T1000 (cell line): ENCODE measurements around the gene CFAP61.
"Not testable (repeated sequence)": the region's sequence is repeated elsewhere in the genome, so short reads cannot be mapped to it uniquely, and the experiment has no call there.

Experiments
- DNase-seq: peaks from one replicate; lab custom pipeline; 2025; ENCODE audit warnings: mixed read lengths; lab: John Stamatoyannopoulos, UW

Gene CFAP61

GRCh38 chr20:20231528-20232298, 179.4 kb downstream of the CFAP61 start:
- no peak for DNase-seq

GRCh38 chr20:20233041-20233514, 180.7 kb downstream of the CFAP61 start:
- no peak for DNase-seq

GRCh38 chr20:20235681-20236080, 183.3 kb downstream of the CFAP61 start:
- no peak for DNase-seq

GRCh38 chr20:20237093-20237959, 185.0 kb downstream of the CFAP61 start:
- DNase-seq: no peak

- DNase-seq: no peak
These were observed 189.6 kb downstream of the CFAP61 start for GRCh38 chr20:20241976-20242375.

GRCh38 chr20:20244384-20244783, 192.1 kb downstream of the CFAP61 start:
- DNase-seq: not testable (repeated sequence)

GRCh38 chr20:20246996-20247633, 194.8 kb downstream of the CFAP61 start:
- DNase-seq: no peak

- DNase-seq: no peak
These were observed 196.4 kb downstream of the CFAP61 start for GRCh38 chr20:20248620-20249200.

- no peak for DNase-seq
These were observed 199.0 kb downstream of the CFAP61 start for GRCh38 chr20:20251317-20251716.

GRCh38 chr20:20251836-20252235, 199.5 kb downstream of the CFAP61 start:
- no peak for DNase-seq

GRCh38 chr20:20253039-20253743, 200.9 kb downstream of the CFAP61 start:
- no peak for DNase-seq

- no peak for DNase-seq
These were observed 201.5 kb downstream of the CFAP61 start for GRCh38 chr20:20253744-20254330.

- no peak for DNase-seq
These were observed 202.8 kb downstream of the CFAP61 start for GRCh38 chr20:20255099-20255498.

- no peak for DNase-seq
These were observed 207.2 kb downstream of the CFAP61 start for GRCh38 chr20:20259533-20259932.

- DNase-seq: no peak
These were observed 208.8 kb downstream of the CFAP61 start for GRCh38 chr20:20261159-20261558.

- DNase-seq: no peak
These were observed 212.9 kb downstream of the CFAP61 start for GRCh38 chr20:20265210-20265609.

- no peak for DNase-seq
These were observed 214.2 kb downstream of the CFAP61 start for GRCh38 chr20:20266552-20266951.

GRCh38 chr20:20267685-20268370, 215.5 kb downstream of the CFAP61 start:
- no peak for DNase-seq

- DNase-seq: no peak
These were observed 218.9 kb downstream of the CFAP61 start for GRCh38 chr20:20271271-20271670.

- DNase-seq: no peak
These were observed 220.4 kb downstream of the CFAP61 start for GRCh38 chr20:20272686-20273085.
